ENCODE data around the gene SLC25A19. TPM values are rescaled to one million over a fixed set of nuclear protein-coding genes. Genes with fewer than 3 reads are reported as not detected.
A peak's percentile ranks its signal among the peaks of the same experiment; 100 is the strongest.

SLC25A19 gene
- total and polyA plus RNA-seq, 10 of the 15 experiments (the other 5 are each of a cell fraction or from before 2014, with no cell fraction given), result 32.9 to 91.6 (median 53.7) TPM

DNA sequence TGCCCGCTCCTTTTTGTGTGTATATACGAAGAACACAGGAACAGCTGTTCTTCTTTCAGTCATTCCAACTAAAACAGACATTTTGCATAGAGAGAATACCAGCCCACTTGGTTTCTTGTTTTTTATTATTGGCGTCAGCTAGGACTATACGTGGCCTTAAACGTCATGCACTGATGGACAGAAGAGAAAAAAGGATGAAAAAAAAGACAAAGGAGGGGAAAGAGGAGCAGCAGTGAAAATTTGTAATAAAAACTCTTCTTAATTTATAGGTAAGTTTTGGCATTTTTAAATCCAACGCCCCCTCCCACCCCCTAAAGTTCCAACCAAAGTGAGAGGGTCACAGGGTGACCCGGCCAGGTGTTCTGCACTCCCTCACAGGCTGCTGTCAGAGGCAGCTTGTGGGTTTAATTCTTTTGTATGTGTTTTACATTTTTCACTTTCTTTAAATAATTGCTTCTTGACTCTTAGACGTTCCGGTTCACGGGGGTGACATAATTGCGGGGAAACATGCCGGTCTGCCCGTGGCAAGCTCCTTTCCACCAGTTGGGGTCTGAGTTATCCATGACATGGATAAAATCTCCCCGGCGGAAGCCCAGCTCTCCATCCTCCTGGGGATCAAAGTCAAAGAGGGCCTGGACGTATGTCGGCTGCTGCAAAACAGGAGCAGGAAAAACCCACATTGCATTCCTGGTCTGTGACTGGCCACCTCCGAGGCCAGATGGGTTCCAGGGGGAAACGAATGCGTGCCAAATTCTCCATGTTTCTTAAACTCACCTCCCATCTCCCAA is 30.9 kb upstream of the SLC25A19 start (continued):
- no peak for TF ChIP-seq PAX8 (IDR thresholded peaks at IDR 0.05)
- TF ChIP-seq CEBPB (IDR thresholded peaks at IDR 0.05; ENCODE audit: borderline replicate concordance in 1 of 2, low read depth in 2 of 2, low read length in 2 of 2), result no peak
- peak; percentile 0; the same call in 1 of the 2 replicates for TF ChIP-seq YY1 (IDR thresholded peaks at IDR 0.05; ENCODE audit: low read depth, low read length)
- no peak for TF ChIP-seq IRF3 (IDR thresholded peaks at IDR 0.05)
- TF ChIP-seq RUNX3 (IDR thresholded peaks at IDR 0.05; ENCODE audit: low read length), result peak; percentile 77; the same call in 1 of the 2 replicates
- peak; percentile 23 to 52; a peak in 2 of 4 replicates for TF ChIP-seq BHLHE40 (IDR thresholded peaks at IDR 0.05; ENCODE audit: borderline replicate concordance in 1 of 2, low read depth in 2 of 2, low read length in 1 of 2)
- TF ChIP-seq EED (IDR thresholded peaks at IDR 0.05; ENCODE audit: low read depth), result peak; percentile 92; the same call in 1 of the 2 replicates
- TF ChIP-seq ASH2L (IDR thresholded peaks at IDR 0.05; ENCODE audit: borderline replicate concordance, low read depth), result no peak
- peak; percentile 40 for TF ChIP-seq DPF2 (IDR thresholded peaks at IDR 0.05)
- TF ChIP-seq POU2F2 (IDR thresholded peaks at IDR 0.05; ENCODE audit: borderline replicate concordance, low read depth, low read length), result 0 out of 3 replicates have a peak, but pooled peaks have one; percentile 17
- peak; percentile 87 for TF ChIP-seq ATF7 (IDR thresholded peaks at IDR 0.05; ENCODE audit: low read depth)
- TF ChIP-seq CREB1 (IDR thresholded peaks at IDR 0.05; ENCODE audit: low read depth), result peak; percentile 84
- peak; percentile 93 for TF ChIP-seq NR2F1 (conservative IDR thresholded peaks at IDR 0.05)
- no peak for TF ChIP-seq ETV6 (conservative IDR thresholded peaks at IDR 0.05 in 1 of 2, IDR thresholded peaks at IDR 0.05 in 1 of 2; ENCODE audit: borderline replicate concordance in 1 of 2, low read depth in 1 of 2)
- 0 out of 2 replicates have a peak, but pooled peaks have one; percentile 14 for TF ChIP-seq NFYB (IDR thresholded peaks at IDR 0.05; ENCODE audit: insufficient read depth, low read depth, low read length)
- peak; percentile 71; the same call in 1 of the 2 replicates for TF ChIP-seq MTA2 (IDR thresholded peaks at IDR 0.05; ENCODE audit: low read depth)
- TF ChIP-seq MLLT1 (IDR thresholded peaks at IDR 0.05), result no peak
- no peak for TF ChIP-seq ESRRA (IDR thresholded peaks at IDR 0.05; ENCODE audit: low read length)
- TF ChIP-seq GABPA (IDR thresholded peaks at IDR 0.05; ENCODE audit: low read depth), result 0 out of 2 replicates have a peak, but pooled peaks have one; percentile 32
- peak; percentile 54; the same call in 1 of the 2 replicates for TF ChIP-seq TBL1XR1 (IDR thresholded peaks at IDR 0.05; ENCODE audit: low read depth, low read length)
- no peak for TF ChIP-seq TARDBP (IDR thresholded peaks at IDR 0.05; ENCODE audit: borderline replicate concordance)
- TF ChIP-seq PKNOX1 (IDR thresholded peaks at IDR 0.05), result peak; percentile 40; the same call in 1 of the 2 replicates
- TF ChIP-seq, protein P1, sequence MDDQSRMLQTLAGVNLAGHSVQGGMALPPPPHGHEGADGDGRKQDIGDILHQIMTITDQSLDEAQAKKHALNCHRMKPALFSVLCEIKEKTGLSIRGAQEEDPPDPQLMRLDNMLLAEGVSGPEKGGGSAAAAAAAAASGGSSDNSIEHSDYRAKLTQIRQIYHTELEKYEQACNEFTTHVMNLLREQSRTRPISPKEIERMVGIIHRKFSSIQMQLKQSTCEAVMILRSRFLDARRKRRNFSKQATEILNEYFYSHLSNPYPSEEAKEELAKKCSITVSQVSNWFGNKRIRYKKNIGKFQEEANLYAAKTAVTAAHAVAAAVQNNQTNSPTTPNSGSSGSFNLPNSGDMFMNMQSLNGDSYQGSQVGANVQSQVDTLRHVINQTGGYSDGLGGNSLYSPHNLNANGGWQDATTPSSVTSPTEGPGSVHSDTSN (IDR thresholded peaks at IDR 0.05; ENCODE audit: insufficient replicate concordance, low read depth, low read length), result no peak
- TF ChIP-seq CHD2 (IDR thresholded peaks at IDR 0.05; ENCODE audit: borderline replicate concordance, low read depth, low read length), result no peak; the same call in 1 of the 2 replicates
- peak; percentile 94 for TF ChIP-seq TCF12 (IDR thresholded peaks at IDR 0.05; ENCODE audit: low read depth, low read length)
- TF ChIP-seq SMAD1 (IDR thresholded peaks at IDR 0.05; ENCODE audit: low read depth, partially characterized antibody), result no peak

Data from GM12878 (cell line).